GM12878 (cell line): ENCODE data around the gene DDX24. TPM values are rescaled to one million over a fixed set of nuclear protein-coding genes. Genes with fewer than 3 reads are reported as not detected.

Experiments used
- ATAC-seq: fragments of 200-7000 bp; cut with Tn5 transposase; 3 replicates; pipeline ENCODE4 v1.9.1; 2020; ENCODE audit warnings: mild to moderate bottlenecking, moderate library complexity
- BruUV-seq: library from RNA; stranded (reverse); fragments of 400-500 nt; replicated peaks from 2 replicates; lab custom pipeline; 2021; lab: Mats Ljungman, UMichigan
- CTCF ChIA-PET: fragments of 300-600 bp; sonication (Branson Sonifier 250); formaldehyde crosslinking; extraction: SDS; loops from one replicate; lab custom pipeline; 2021; ENCODE audit warnings: inconsistent platforms; lab: Yijun Ruan, JAX
- POLR2A ChIA-PET: fragments of 350-600 bp; formaldehyde crosslinking; extraction: SDS; loops from one replicate; lab custom pipeline; 2021; ENCODE audit warnings: inconsistent platforms; lab: Charles Lee
- RAD21 ChIA-PET: fragments of 300-600 bp; sonication (Branson Sonifier 250); formaldehyde crosslinking; loops from one replicate; lab custom pipeline; 2023; ENCODE audit warnings: antibody characterized with exemption; ENCODE audit not compliant: unreplicated experiment; lab: Charles Lee
- SMC1A ChIA-PET: fragments of 300-600 bp; sonication (Branson Sonifier 250); formaldehyde crosslinking; loops from one replicate; lab custom pipeline; 2023; ENCODE audit not compliant: unreplicated experiment, uncharacterized antibody; lab: Charles Lee
- DNase-seq: peaks from one replicate; pipeline ENCODE4 v3.0.0-alpha.2; 2011; ENCODE audit warnings: low read depth, low spot score
- FAIRE-seq: peaks from 3 replicates; lab custom pipeline; 2011; peaks lifted over from hg19 to GRCh38; lab: Jason Lieb, UNC
- H2AFZ ChIP-seq: 2 replicates; pipeline ENCODE4 v1.6.0; 2011; ENCODE audit warnings: low read depth, low read length, control low read depth; ENCODE audit not compliant: control insufficient read depth
- H3K27ac ChIP-seq: 2 replicates; pipeline ENCODE4 v1.5.1; 2011; ENCODE audit warnings: control low read depth; ENCODE audit not compliant: control insufficient read depth, insufficient read depth
- H3K27me3 ChIP-seq, 2 experiments: replicated peaks in 1 of 2; 2 replicates each; pipeline versions ENCODE4 v1.6.0 to v1.6.1; 2011; ENCODE audit warnings: low read length in 1 of 2; ENCODE audit not compliant: control insufficient read depth in 2 of 2, insufficient read depth in 2 of 2
- H3K36me3 ChIP-seq, 2 experiments: 2 replicates each; pipeline ENCODE4 v1.5.1; 2011; ENCODE audit warnings: low read length in 1 of 2; ENCODE audit not compliant: control insufficient read depth in 2 of 2, insufficient read depth in 2 of 2
- H3K4me1 ChIP-seq: 2 replicates; pipeline ENCODE4 v1.6.1; 2011; ENCODE audit warnings: mild to moderate bottlenecking, low read length, moderate library complexity, mixed read lengths; ENCODE audit not compliant: control insufficient read depth, insufficient read depth
- H3K4me2 ChIP-seq: 2 replicates; pipeline ENCODE4 v1.6.0; 2011; ENCODE audit warnings: control low read depth; ENCODE audit not compliant: control insufficient read depth, insufficient read depth
- H3K4me3 ChIP-seq: fragments of 200-600 bp; sonication (generic); 2 replicates; pipeline ENCODE4 v1.5.1; 2016
- H3K79me2 ChIP-seq: 2 replicates; pipeline ENCODE4 v1.6.0; 2011; ENCODE audit warnings: low read length; ENCODE audit not compliant: control insufficient read depth, insufficient read depth
- H3K9ac ChIP-seq: 2 replicates; pipeline ENCODE4 v1.8.0; 2011; ENCODE audit warnings: low read length, control low read depth, mixed read lengths; ENCODE audit not compliant: control insufficient read depth, insufficient read depth
- H3K9me3 ChIP-seq: replicated peaks from 3 replicates; pipeline ENCODE4 v1.5.1; 2011; ENCODE audit warnings: mild to moderate bottlenecking, low read length; ENCODE audit not compliant: control insufficient read depth, insufficient read depth
- H4K20me1 ChIP-seq: 2 replicates; pipeline ENCODE4 v1.6.0; 2011; ENCODE audit not compliant: control insufficient read depth, insufficient read depth
- CBX3 ChIP-seq: fragments of 200-600 bp; sonication (generic); IDR thresholded peaks from 2 replicates; pipeline ENCODE4 v1.6.1; 2016; ENCODE audit warnings: low read depth, borderline replicate concordance
- CBX5 ChIP-seq: sonication (generic); IDR thresholded peaks from 2 replicates; pipeline ENCODE4 v1.6.1; 2016; ENCODE audit warnings: low read depth, moderate library complexity, mild to moderate bottlenecking, inconsistent platforms
- EP300 ChIP-seq, 2 experiments: fragments of 150-350 bp in 1 of 2; IDR thresholded peaks; 2 replicates each; pipeline ENCODE4 v1.6.1; 2011 to 2012; ENCODE audit warnings: low read depth in 2 of 2, low read length in 2 of 2, borderline replicate concordance in 1 of 2, improper control_type of control experiment in 1 of 2, inconsistent platforms in 1 of 2; ENCODE audit not compliant: control insufficient read depth in 1 of 2
- ESRRA ChIP-seq: IDR thresholded peaks from 2 replicates; pipeline ENCODE4 v1.6.1; 2012; ENCODE audit warnings: mild to moderate bottlenecking, low read length, improper control_type of control experiment
- ETV6 ChIP-seq, 2 experiments: fragments of 450-650 bp in 1 of 2; IDR thresholded peaks in 1 of 2; conservative IDR thresholded peaks in 1 of 2; 2 replicates each; pipeline ENCODE4 v1.6.1; 2014; ENCODE audit warnings: antibody characterized with exemption in 1 of 2, borderline replicate concordance in 1 of 2, low read depth in 1 of 2, mild to moderate bottlenecking in 1 of 2, moderate library complexity in 1 of 2
- EZH2 ChIP-seq: IDR thresholded peaks from 2 replicates; pipeline ENCODE4 v1.6.1; 2012; ENCODE audit warnings: low read depth, mild to moderate bottlenecking, control low read depth, inconsistent platforms, low read length, borderline replicate concordance; ENCODE audit not compliant: control insufficient read depth
- IKZF1 ChIP-seq: fragments of 450-650 bp; conservative IDR thresholded peaks from 2 replicates; pipeline ENCODE4 v1.6.1; 2017; ENCODE audit warnings: antibody characterized with exemption, mild to moderate bottlenecking
- MEF2A ChIP-seq: IDR thresholded peaks from 2 replicates; pipeline ENCODE4 v1.6.1; 2011; ENCODE audit warnings: low read depth, mild to moderate bottlenecking, low read length, moderate library complexity; ENCODE audit not compliant: insufficient read depth
- POLR2AphosphoS5 ChIP-seq: IDR thresholded peaks from 2 replicates; pipeline ENCODE4 v1.6.1; 2011; ENCODE audit warnings: mild to moderate bottlenecking, low read length, inconsistent platforms
- RAD51 ChIP-seq: fragments of 450-650 bp; IDR thresholded peaks from 2 replicates; pipeline ENCODE4 v1.6.1; 2016; ENCODE audit warnings: moderate library complexity, mild to moderate bottlenecking, inconsistent platforms
- RUNX3 ChIP-seq: IDR thresholded peaks from 2 replicates; pipeline ENCODE4 v1.6.1; 2012; ENCODE audit warnings: low read length, inconsistent platforms
- SMARCA5 ChIP-seq: fragments of 450-650 bp; IDR thresholded peaks from 2 replicates; pipeline ENCODE4 v1.6.1; 2017; ENCODE audit warnings: mild to moderate bottlenecking
- SUPT20H ChIP-seq: IDR thresholded peaks from 2 replicates; pipeline ENCODE4 v1.6.1; 2011; ENCODE audit warnings: low read depth, mild to moderate bottlenecking, low read length, moderate library complexity, borderline replicate concordance; ENCODE audit not compliant: control insufficient read depth
- SUZ12 ChIP-seq: fragments of 200-600 bp; sonication (generic); IDR thresholded peaks from one replicate; pipeline ENCODE4 v1.6.1; 2018; ENCODE audit warnings: antibody characterized with exemption, mild to moderate bottlenecking; ENCODE audit not compliant: unreplicated experiment
- WGBS: methylation state at CpG from one replicate; pipeline ENCODE4 v1.1.6; 2016; ENCODE audit warnings: low lambda C conversion rate; ENCODE audit not compliant: insufficient replicate concordance, insufficient coverage; ENCODE audit errors: missing lambda C conversion rate; 5-methylcytosine and 5-hydroxymethylcytosine counted together
- in situ Hi-C: fragments of 300-500 bp; cut with MboI; formaldehyde crosslinking; loops from 9 replicates; pipeline ENCODE4 v1.14.3; 2018; ENCODE audit warnings: mixed read lengths
- intact Hi-C: fragments of 100-400 bp; cut with micrococcal nuclease; formaldehyde crosslinking; loops from one replicate; pipeline ENCODE4 v1.14.2; 2022; ENCODE audit not compliant: unreplicated experiment
- polyA plus RNA-seq, 11 experiments: library from polyadenylated mRNA; depleted of rRNA in 4 of 11; unstranded in 6 of 11; stranded (reverse) in 5 of 11; fragments of >200 nt; fragmentation: Nextera tagmentation in 4 of 11; fragmentation: Illumina TruSeq in 1 of 11; extraction: Ambion mirVana in 4 of 11; extraction: Trizol in 1 of 11; gene quantifications; 1 replicate in 1 of 11; 2 replicates in 10 of 11; pipeline versions ENCODE4 v1.2.1 to v1.2.3, GENCODE V29; 2011 to 2016; ENCODE audit warnings: inconsistent platforms in 2 of 11, missing spikeins in 2 of 11, low read depth in 1 of 11
- total RNA-seq, 4 experiments: library from RNA; depleted of rRNA in 3 of 4; stranded (reverse); fragments of >200 nt in 3 of 4; fragmentation: Illumina TruSeq in 1 of 4; extraction: Trizol in 1 of 4; gene quantifications; 2 replicates each; pipeline versions ENCODE4 v1.2.1 to v1.2.3, GENCODE V29; 2013 to 2021
- TF ChIP-seq, protein P1 (sequence below): IDR thresholded peaks from 2 replicates; pipeline ENCODE4 v1.6.1; 2011; ENCODE audit warnings: borderline replicate concordance, low read depth, mild to moderate bottlenecking, moderate library complexity, mixed read lengths, low read length; ENCODE audit not compliant: insufficient read depth; ENCODE audit errors: extremely low read length
- TF ChIP-seq, protein P2 (sequence below): IDR thresholded peaks from 2 replicates; pipeline ENCODE4 v1.6.1; 2011; ENCODE audit warnings: low read depth, low read length, improper control_type of control experiment, borderline replicate concordance

The DDX24 gene
- total and polyA plus RNA-seq, 10 of the 15 experiments (the other 5 are each of a cell fraction or from before 2014, with no cell fraction given) = 137 to 266 (median 184) TPM

DNA sequence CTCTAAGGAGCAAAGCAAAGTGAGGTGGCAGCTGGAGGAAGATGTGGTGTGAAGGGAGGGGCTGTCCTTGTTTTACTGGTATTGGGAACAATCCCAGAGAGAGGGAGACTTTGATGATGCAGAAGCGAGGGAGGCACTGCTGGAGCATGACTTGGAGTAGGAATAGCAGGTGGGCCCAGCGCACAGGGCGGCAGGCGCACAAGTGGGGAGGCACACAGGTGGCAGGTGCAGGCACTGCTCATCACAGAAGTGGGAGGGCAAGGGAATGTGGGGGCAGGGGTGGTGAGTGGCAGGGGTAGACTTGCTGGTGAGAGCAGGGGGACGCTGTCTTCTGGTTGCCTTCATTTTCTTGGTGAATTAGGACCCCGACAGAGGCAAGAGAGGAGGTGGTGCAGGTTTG, 18.0 kb upstream of the DDX24 start (continued):
- TF ChIP-seq, protein P1, sequence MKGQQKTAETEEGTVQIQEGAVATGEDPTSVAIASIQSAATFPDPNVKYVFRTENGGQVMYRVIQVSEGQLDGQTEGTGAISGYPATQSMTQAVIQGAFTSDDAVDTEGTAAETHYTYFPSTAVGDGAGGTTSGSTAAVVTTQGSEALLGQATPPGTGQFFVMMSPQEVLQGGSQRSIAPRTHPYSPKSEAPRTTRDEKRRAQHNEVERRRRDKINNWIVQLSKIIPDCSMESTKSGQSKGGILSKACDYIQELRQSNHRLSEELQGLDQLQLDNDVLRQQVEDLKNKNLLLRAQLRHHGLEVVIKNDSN = no peak
- no peak for TF ChIP-seq RUNX3

DNA sequence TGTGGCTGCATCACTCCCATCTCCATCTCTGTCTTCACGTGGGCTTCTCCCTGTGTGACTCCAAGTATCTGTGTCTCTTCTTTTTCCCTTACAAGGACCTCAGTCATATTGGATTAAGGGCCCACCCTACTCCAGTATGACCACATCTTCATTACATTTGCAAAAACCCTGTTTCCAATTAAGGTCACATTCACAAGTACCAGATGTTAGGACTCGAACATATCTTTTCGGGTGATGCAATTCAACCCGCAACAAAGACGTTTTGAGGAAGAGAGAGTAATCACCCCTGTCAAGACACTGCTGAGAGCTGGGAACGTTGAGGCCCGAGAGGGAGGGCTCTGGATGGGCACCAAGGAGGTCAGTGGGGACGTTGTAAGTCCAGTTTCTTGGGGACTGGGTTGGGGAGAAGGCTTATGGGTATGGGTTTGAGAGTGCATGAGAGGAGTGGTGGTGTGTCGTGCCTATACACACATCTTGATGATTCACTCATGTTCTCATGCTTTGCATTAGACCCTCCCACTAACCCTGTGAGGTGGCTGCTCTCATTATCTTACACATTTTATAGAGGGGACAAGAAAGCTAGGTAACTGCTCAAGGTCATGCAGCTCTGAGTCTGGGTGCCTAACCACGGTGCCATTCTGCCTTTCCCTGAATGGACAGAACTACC, 17.5 kb upstream of the DDX24 start:
- H3K27ac ChIP-seq = no peak overlapping the region
- CTCF ChIA-PET = no interaction called here
- no peaks in the 10 kb centered on the region for H3K4me1 ChIP-seq
- no peaks in the 10 kb centered on the region for H3K9me3 ChIP-seq
- RAD21 ChIA-PET = no interaction called here
- H3K4me2 ChIP-seq = no peak overlapping the region
- H3K9ac ChIP-seq = no peak overlapping the region
- DNase-seq = no peak
- no peak for TF ChIP-seq EZH2
- TF ChIP-seq, protein P2, sequence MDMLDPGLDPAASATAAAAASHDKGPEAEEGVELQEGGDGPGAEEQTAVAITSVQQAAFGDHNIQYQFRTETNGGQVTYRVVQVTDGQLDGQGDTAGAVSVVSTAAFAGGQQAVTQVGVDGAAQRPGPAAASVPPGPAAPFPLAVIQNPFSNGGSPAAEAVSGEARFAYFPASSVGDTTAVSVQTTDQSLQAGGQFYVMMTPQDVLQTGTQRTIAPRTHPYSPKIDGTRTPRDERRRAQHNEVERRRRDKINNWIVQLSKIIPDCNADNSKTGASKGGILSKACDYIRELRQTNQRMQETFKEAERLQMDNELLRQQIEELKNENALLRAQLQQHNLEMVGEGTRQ = no peak
- TF ChIP-seq SUPT20H = no peak
- no peak for TF ChIP-seq RAD51
- no peak for TF ChIP-seq MEF2A
- TF ChIP-seq CBX5 = no peak
- no peak for TF ChIP-seq ESRRA
- no peak for TF ChIP-seq SMARCA5
- TF ChIP-seq CBX3 = no peak
- no peak for TF ChIP-seq EP300 (IDR thresholded peaks at IDR 0.05; ENCODE audit: borderline replicate concordance in 1 of 2, control insufficient read depth in 1 of 2, low read depth in 2 of 2, low read length in 2 of 2)
- no peak for TF ChIP-seq ETV6 (conservative IDR thresholded peaks at IDR 0.05 in 1 of 2, IDR thresholded peaks at IDR 0.05 in 1 of 2; ENCODE audit: borderline replicate concordance in 1 of 2, low read depth in 1 of 2)
- TF ChIP-seq SUZ12 = no peak
- TF ChIP-seq IKZF1 = no peak
- TF ChIP-seq POLR2AphosphoS5 = no peak
- no peak overlapping the region for H3K4me3 ChIP-seq
- H3K36me3 ChIP-seq = no peaks in the 10 kb centered on the region; a peak in 1 of 4 replicates
- no peaks in the 10 kb centered on the region for H4K20me1 ChIP-seq
- 87% methylated on average over 10 of the region's 10 CpGs for WGBS
- H2AFZ ChIP-seq = no peak overlapping the region
- in situ Hi-C loops = no loop called here
- H3K79me2 ChIP-seq = no peaks in the 10 kb centered on the region
- intact Hi-C loops = no loop called here
- POLR2A ChIA-PET = no interaction called here
- H3K27me3 ChIP-seq = no peaks in the 10 kb centered on the region
- ATAC-seq = no peak
- no TSS peak for BruUV-seq
- no peak for FAIRE-seq
- SMC1A ChIA-PET = interaction anchor here (2.2 kb wide), 1 partner anchor 38 kb away, joined by 6 read pairs; no protein-coding TSS in a partner anchor
